Activated T-cell treated with anti-CD3 and anti-CD28 coated beads, Interleukin-2, amount 50 U/mL, for 72 hours (primary cell): ENCODE data around the gene RALGPS1. TPM values are rescaled to one million over a fixed set of nuclear protein-coding genes. Genes with fewer than 3 reads are reported as not detected.

Source experiments
- ATAC-seq, 2 donors: fragments of 150-1000 bp; cut with Tn5 transposase; replicated peaks in 1 of 2; 2 replicates each; pipeline ENCODE4 v1.10.0; 2021; ENCODE audit warnings: moderate library complexity in 2 of 2, mild to moderate bottlenecking in 1 of 2
- DNase-seq, 2 donors: peaks; one replicate each; pipeline ENCODE4 v3.0.0; 2021 to 2022; ENCODE audit warnings: mixed read lengths in 1 of 2
- H3K27ac Mint-ChIP-seq: one replicate; pipeline ENCODE4 v1.8.0; 2022; ENCODE audit warnings: mild to moderate bottlenecking, moderate library complexity, mixed read lengths
- H3K27me3 Mint-ChIP-seq: one replicate; pipeline ENCODE4 v1.8.0; 2022; ENCODE audit warnings: low read depth, mixed read lengths
- H3K36me3 Mint-ChIP-seq, 2 donors: one replicate each; pipeline ENCODE4 v1.8.0; 2022; ENCODE audit warnings: mixed read lengths in 2 of 2, mild to moderate bottlenecking in 1 of 2; ENCODE audit not compliant: insufficient read depth in 2 of 2
- H3K4me1 Mint-ChIP-seq: one replicate; pipeline ENCODE4 v1.8.0; 2022; ENCODE audit warnings: low read depth, mixed read lengths
- H3K4me3 Mint-ChIP-seq, 2 donors: one replicate each; pipeline ENCODE4 v1.8.0; 2022; ENCODE audit warnings: mild to moderate bottlenecking in 2 of 2, mixed read lengths in 2 of 2, moderate library complexity in 2 of 2
- H3K9me3 Mint-ChIP-seq, 2 donors: one replicate each; pipeline ENCODE4 v1.8.0; 2022; ENCODE audit warnings: mixed read lengths in 2 of 2
- total RNA-seq, 2 donors: library from RNA; stranded (reverse); gene quantifications; one replicate each; pipeline ENCODE4 v1.2.3, GENCODE V29; 2022

Gene RALGPS1
- total RNA-seq, 2 donors from 2014 or later: 3.3 to 3.4 TPM

GRCh38 chr9:127155314-127155960 is 240.9 kb downstream of the RALGPS1 start:
- H3K4me3 Mint-ChIP-seq: peak overlapping the region in 1 of 2 donors; percentile 32
- no peak for ATAC-seq
- H3K27ac Mint-ChIP-seq: no peak overlapping the region
- no peak for DNase-seq
- no peaks in the 10 kb centered on the region for H3K36me3 Mint-ChIP-seq
- H3K27me3 Mint-ChIP-seq: peaks cover 17% of the 10 kb centered on the region
- peaks cover 15% of the 10 kb centered on the region for H3K4me1 Mint-ChIP-seq
- no peaks in the 10 kb centered on the region for H3K9me3 Mint-ChIP-seq

DNA sequence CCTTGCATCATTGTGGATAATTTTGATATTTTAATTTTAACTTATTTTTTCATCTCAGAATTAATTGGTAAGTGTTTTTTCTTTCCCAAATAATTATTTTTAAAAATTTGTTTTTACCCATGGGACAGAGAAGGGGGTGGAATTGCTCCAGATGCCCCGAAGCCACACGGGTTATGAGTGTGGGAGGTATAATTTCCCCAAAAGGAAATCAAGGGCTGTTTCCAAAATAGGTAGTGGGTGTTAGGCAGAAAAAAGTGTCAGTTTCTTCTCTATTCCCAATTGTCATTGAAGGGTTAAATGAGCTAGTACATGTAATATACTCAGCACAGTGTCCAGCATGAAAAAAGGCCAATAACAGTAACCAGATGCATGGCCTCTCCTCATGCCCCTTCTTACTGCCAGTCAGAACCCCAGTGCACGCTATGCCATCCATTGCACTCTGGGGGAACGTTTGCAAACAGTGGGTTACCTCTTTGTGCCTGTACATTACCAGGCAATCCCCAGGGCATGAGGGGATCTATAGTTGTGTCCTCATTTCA is 244.3 kb downstream of the RALGPS1 start:
- no peak overlapping the region for H3K4me3 Mint-ChIP-seq
- peaks cover 24% of the 10 kb centered on the region for H3K4me1 Mint-ChIP-seq
- ATAC-seq: no peak
- DNase-seq: no peak
- H3K36me3 Mint-ChIP-seq: no peaks in the 10 kb centered on the region
- H3K9me3 Mint-ChIP-seq: no peaks in the 10 kb centered on the region
- no peak overlapping the region for H3K27ac Mint-ChIP-seq
- H3K27me3 Mint-ChIP-seq: peaks cover 7% of the 10 kb centered on the region

DNA sequence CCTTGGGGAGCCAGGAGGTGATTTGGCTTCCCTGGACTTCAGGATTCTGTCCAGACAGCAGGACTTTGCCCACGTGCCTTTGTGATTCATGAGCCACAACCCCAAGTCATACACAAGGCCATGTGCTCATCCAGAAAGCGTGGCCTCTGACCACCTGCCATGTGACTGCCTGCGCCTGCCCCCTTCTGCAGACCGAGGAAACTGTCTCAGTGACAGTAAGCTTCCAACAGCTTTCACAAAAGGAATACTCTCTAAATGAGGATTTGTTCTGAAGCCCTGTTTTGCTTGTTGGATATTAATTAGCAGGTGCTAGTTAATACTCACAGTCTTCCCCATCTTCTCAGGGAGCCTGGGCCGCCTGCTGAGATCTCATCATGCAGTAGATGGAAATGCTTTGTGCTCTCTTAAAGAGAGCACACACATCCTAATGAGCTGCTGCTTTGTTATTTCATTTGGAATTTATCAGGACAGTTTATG is 244.8 kb downstream of the RALGPS1 start:
- ATAC-seq (no peak), DNase-seq (no peak)
- Mint-ChIP-seq H3K9me3 (no peaks in the 10 kb centered on the region), H3K36me3 (no peaks in the 10 kb centered on the region), H3K4me1 (peaks cover 22% of the 10 kb centered on the region), H3K4me3 (no peak overlapping the region), H3K27me3 (peaks cover 7% of the 10 kb centered on the region), H3K27ac (no peak overlapping the region)

GRCh38 chr9:127159949-127160610 is 245.5 kb downstream of the RALGPS1 start:
- H3K36me3 Mint-ChIP-seq: no peaks in the 10 kb centered on the region
- H3K27me3 Mint-ChIP-seq: peaks cover 4% of the 10 kb centered on the region
- peaks cover 15% of the 10 kb centered on the region for H3K4me1 Mint-ChIP-seq
- ATAC-seq: no peak
- no peaks in the 10 kb centered on the region for H3K9me3 Mint-ChIP-seq
- H3K27ac Mint-ChIP-seq: no peak overlapping the region
- no peak overlapping the region for H3K4me3 Mint-ChIP-seq
- DNase-seq: no peak

DNA sequence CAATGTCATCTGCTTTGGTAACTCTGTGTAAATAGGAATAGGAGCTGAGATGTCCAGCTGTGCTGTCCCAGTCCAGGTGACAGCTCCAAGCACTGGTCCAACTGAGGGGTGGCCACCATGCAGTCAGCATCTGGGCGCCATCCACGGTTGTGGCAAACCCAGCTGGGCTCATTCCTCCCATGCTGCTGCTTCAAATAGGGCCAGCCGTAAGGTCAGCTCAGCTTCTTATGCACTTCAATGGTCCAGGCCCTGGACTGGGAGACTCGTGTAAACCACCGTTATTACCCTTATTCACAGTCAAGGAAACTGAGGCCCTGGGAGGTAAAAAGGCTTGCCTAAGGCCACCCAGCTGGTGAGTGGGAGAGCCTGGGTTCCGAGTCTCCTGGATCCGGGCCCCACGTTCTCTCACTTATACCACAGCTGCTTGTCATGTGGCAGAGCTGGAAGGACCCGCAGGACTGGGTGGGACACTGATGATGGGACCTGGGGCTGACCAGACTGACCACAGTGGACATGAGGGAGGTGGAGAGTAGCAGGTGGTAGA is 246.6 kb downstream of the RALGPS1 start:
- H3K27ac Mint-ChIP-seq: no peak overlapping the region
- no peaks in the 10 kb centered on the region for H3K9me3 Mint-ChIP-seq
- no peak overlapping the region for H3K4me3 Mint-ChIP-seq
- H3K27me3 Mint-ChIP-seq: no peaks in the 10 kb centered on the region
- DNase-seq: no peak
- H3K36me3 Mint-ChIP-seq: no peaks in the 10 kb centered on the region
- H3K4me1 Mint-ChIP-seq: peaks cover 11% of the 10 kb centered on the region
- no peak for ATAC-seq

- ATAC-seq: peak; percentile 74 to 94
Observed at GRCh38 chr9:127162046-127162863, 247.7 kb downstream of the RALGPS1 start.

DNA sequence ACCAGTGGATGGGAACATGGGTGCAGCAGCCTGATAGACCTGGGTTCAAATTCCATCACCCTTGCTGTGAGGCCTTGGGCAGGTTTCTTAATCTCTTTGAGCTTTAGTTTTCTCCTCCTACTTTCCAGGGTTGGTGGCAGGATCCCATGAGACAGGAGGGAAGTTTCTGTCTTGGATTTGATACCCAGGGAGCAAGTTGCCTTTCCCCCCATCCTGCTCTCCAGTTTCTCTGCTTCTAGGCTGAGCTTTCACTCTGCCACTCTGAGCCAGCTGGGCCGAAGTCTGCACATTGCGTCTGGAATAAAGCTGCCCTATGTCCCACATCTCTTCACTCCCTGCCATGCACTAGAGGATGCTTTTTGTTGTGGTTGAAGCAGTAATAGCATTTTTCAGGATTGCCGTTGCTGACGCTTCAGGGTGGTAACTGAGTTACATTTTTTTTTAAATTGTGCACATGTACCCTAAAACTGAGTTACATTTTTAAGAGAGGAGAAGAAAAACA is 248.3 kb downstream of the RALGPS1 start:
- DNase-seq (no peak), ATAC-seq (no peak)
- Mint-ChIP-seq H3K27me3 (no peaks in the 10 kb centered on the region), H3K4me3 (no peak overlapping the region), H3K4me1 (peaks cover 11% of the 10 kb centered on the region), H3K27ac (no peak overlapping the region), H3K36me3 (no peaks in the 10 kb centered on the region), H3K9me3 (no peaks in the 10 kb centered on the region)

More at GRCh38 chr9:127162046-127162863, 247.7 kb downstream of the RALGPS1 start:
- DNase-seq: peak; percentile 11 to 26
- H3K4me3 Mint-ChIP-seq: no peak overlapping the region
- no peaks in the 10 kb centered on the region for H3K36me3 Mint-ChIP-seq
- no peaks in the 10 kb centered on the region for H3K27me3 Mint-ChIP-seq
- H3K27ac Mint-ChIP-seq: no peak overlapping the region
- H3K9me3 Mint-ChIP-seq: no peaks in the 10 kb centered on the region
- peaks cover 11% of the 10 kb centered on the region for H3K4me1 Mint-ChIP-seq

DNA sequence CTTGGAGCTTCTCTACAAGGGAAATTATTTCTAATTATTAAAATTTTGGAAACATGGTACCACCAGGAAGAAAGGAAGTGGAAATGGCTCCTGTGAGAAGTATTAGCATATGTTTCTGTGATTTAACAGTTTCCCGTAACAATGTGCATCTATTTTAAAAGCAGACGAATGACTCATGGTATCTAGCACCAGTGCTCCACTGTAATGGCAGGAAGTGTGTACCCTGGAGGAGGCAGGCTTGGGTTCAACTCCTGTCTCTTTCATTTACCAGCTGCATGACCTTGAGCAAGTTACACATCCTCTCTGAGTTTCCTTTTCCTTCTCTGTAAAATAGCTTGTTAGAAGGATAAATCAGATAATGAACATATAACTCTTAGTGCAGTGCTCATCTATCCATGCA is 248.8 kb downstream of the RALGPS1 start:
- DNase-seq (no peak), ATAC-seq (peak in 1 of 2 donors; percentile 50)
- Mint-ChIP-seq H3K9me3 (no peaks in the 10 kb centered on the region), H3K4me3 (no peak overlapping the region), H3K36me3 (no peaks in the 10 kb centered on the region), H3K4me1 (peaks cover 11% of the 10 kb centered on the region), H3K27ac (no peak overlapping the region), H3K27me3 (no peaks in the 10 kb centered on the region)

GRCh38 chr9:127165116-127165515 is 250.5 kb downstream of the RALGPS1 start:
- ATAC-seq: no peak
- no peaks in the 10 kb centered on the region for H3K27me3 Mint-ChIP-seq

GRCh38 chr9:127166111-127166510 is 251.5 kb downstream of the RALGPS1 start:
- no peak overlapping the region for H3K27ac Mint-ChIP-seq
- DNase-seq: no peak
- no peaks in the 10 kb centered on the region for H3K36me3 Mint-ChIP-seq
- H3K27me3 Mint-ChIP-seq: no peaks in the 10 kb centered on the region
- peaks cover 11% of the 10 kb centered on the region for H3K4me1 Mint-ChIP-seq
- no peaks in the 10 kb centered on the region for H3K9me3 Mint-ChIP-seq
- no peak for ATAC-seq
- H3K4me3 Mint-ChIP-seq: no peak overlapping the region

More at GRCh38 chr9:127165116-127165515, 250.5 kb downstream of the RALGPS1 start:
- Mint-ChIP-seq H3K9me3 (no peaks in the 10 kb centered on the region), H3K4me1 (peaks cover 11% of the 10 kb centered on the region), H3K36me3 (no peaks in the 10 kb centered on the region), H3K27ac (no peak overlapping the region), H3K4me3 (no peak overlapping the region)
- no peak for DNase-seq

DNA sequence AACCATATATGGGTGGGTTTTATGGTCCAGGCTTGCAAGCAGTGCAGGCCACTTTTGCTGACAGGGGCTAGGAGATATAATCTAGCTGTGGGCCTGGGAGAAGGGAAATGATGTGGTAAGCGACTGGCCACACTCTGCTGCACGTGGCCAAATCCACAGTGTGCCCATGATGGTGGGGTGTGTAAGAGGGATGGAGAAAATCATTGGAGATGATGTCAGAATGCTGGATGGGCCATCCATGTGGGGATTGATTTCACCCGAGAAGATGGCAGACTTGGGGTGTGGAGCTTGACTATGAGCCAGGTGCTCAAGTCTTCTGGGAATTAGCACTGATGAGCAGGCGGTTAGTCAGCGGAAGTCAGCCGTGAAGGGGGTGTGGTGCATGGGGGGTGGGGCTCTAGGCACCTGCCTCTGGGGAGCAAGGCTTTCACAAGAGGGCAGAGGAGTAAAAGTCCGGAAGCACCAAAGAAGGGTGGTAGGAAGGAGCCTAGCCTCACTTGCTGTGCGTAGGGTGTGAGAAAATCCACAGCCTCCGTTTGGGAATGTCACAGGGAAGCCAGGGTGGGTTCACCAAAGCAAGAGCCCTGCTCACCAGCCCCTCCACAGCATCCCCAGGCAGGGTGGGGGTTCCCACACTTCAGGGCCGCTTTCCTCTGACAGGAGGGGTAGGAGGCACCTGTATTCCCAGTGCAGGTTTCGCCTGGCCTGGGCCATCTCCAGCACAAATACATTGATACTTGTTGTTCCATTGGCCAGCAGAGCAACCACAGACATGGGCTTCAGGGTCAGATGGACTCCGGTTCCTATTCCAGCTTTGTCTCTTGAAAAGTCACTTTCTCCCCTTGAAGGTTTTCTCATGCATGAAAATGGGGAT is 252.3 kb downstream of the RALGPS1 start:
- no peaks in the 10 kb centered on the region for H3K27me3 Mint-ChIP-seq
- ATAC-seq (no peak), DNase-seq (no peak)
- H3K4me3 Mint-ChIP-seq: no peak overlapping the region
- no peaks in the 10 kb centered on the region for H3K9me3 Mint-ChIP-seq
- H3K4me1 Mint-ChIP-seq: peaks cover 11% of the 10 kb centered on the region
- no peak overlapping the region for H3K27ac Mint-ChIP-seq
- H3K36me3 Mint-ChIP-seq: no peaks in the 10 kb centered on the region
